HPDE6-E6E7 (cell line): Measurements from ENCODE around the gene PXK.
"Not testable (repeated sequence)": the region's sequence is repeated elsewhere in the genome, so short reads cannot be mapped to it uniquely, and the experiment has no call there.

Experiments used
- DNase-seq: peaks from one replicate; pipeline ENCODE4 v3.0.0; 2011; ENCODE audit warnings: missing footprints; ENCODE audit errors: extremely low spot score

Gene PXK

DNA sequence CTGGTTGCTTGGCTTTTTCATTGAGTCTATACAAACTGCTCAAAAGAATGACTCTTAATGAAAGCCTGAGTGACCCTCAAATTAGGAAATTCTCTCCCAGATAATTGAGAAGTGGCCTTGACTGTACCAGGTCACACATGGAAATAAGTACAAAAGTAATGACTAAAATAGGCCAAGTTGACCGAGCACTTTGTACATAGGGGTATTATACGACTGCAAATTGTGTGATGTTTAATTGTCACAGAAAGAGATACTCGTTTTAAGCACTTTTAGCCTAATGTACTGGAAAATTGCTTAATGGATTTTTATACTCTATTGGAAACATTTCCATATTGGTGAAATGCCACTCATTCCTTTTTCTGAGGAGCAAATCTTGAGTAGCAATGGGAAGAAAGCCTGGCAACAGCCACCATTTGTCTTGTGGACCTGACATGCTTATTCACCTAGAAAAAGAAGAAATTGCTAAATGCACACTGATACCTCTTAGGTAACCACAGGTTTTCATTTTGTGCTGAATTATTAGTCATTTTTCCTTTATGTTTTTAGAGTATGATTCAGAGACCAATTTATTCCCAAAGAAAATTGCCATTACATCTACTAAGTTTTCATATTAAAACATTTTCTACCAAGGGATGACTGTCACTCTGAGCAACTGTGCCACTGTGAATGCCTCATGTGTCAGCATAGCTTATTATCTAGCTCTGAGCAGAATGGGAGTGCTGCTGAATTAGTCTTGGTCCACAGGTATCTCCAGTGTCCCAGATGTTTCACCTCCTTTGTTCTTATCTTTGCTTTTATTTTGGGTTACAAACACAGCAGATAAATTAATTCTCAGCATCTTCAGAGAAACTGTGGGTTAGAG, 8.9 kb upstream of the PXK start:
- DNase-seq: no peak

DNA sequence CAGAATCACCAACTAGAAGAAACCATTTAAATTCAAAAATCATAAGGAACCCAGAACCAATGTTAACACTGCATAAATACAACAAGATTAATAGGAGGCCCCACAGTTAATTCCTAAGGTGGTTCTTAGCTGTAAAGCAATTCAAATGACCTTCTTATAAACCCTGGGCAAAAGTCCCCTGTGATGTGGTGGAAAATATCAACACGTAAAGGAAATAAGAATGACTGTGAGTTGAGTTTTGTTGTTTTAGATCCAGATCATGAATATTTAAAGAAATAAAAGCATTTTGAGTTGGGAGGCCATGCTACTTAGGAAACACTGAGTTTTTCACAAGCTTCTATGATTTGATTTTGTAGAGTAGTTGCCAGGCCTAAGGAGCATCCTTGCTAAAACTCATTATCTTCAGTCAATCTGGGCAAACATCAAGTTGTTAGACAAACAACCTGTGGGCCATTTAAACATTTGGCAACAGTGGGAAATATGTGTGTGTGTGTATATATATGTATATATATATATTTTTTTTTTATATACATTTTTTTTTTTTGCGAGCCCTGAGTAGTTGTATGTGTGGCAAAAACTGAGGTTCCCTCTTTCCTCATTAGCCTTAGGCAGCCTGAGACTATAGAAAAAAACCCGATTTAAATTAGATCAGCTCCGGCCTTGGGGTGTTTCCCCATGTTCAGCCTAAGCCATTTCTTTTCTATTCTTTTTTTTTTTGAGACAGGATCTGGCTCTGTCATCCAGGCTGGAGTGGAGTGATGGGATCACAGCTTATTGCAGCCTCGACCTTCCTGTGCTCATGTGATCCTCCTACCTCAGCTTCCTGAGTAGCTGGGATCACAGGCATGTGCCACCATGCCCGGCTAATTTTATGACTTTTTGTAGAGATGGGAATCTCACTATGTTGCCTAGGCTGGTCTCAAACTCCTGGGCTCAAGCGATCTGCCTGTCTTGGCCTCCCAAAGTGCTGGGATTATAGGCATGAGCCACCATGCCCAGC, 8.0 kb upstream of the PXK start:
- DNase-seq: no peak

- DNase-seq: no peak
Measured at GRCh38 chr3:58325525-58325992, 7.1 kb upstream of the PXK start.

DNA sequence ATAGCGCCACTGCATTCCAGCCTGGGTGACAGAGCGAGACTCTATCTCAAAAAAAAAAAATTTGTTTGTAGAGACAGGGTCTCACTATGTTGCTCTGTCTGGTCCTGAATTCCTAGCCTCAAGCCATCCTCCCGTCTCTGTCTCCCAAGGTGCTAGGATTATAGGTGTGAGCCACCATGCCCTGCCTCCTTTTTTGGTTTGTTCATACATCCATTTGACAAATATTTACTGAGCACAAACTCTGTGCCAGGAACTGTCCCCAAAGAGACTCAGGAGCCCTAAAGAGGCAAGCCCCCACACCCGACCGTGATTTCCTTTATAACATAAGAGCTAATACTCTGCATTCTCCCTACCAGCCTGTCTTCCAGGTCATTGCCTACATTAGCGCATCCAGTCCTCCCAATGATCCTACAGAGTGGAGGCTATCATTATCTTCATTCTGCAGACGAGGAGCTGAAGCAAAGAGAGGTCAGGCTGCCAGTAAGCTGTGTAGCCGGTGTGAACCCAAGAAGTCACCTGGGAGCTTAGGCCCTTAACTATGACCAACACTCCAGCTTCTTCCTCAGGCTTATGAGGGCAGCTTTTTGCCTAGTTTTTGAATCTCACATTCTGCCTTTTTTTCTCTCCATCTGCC, 6.3 kb upstream of the PXK start:
- no peak for DNase-seq

GRCh38 chr3:58329150-58329921, 3.4 kb upstream of the PXK start:
- DNase-seq: no peak

DNA sequence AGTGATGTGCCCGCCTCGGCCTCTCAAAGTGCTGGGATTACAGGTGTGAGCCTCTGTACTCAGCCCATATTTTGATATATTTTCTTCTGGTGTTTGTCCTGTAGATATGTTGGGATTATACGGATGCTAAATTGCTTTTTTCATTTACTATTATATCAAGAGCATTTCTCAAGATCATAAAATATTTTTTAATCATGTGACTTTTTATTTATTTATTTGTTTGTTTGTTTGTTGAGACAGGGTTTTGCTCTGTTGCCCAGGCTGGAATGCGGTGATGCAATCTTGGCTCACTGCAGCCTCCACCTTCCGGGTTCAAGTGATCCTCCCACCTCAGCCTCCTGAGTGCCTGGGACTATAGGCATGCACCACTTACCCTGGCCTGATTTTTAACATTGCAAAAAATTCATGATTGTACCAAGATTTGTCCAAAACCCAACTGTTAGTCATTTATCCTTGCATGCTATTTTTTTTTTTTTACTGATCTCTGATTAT, 2.7 kb upstream of the PXK start:
- no peak for DNase-seq

GRCh38 chr3:58331593-58332152, 1.0 kb upstream of the PXK start:
- DNase-seq: no peak

DNA sequence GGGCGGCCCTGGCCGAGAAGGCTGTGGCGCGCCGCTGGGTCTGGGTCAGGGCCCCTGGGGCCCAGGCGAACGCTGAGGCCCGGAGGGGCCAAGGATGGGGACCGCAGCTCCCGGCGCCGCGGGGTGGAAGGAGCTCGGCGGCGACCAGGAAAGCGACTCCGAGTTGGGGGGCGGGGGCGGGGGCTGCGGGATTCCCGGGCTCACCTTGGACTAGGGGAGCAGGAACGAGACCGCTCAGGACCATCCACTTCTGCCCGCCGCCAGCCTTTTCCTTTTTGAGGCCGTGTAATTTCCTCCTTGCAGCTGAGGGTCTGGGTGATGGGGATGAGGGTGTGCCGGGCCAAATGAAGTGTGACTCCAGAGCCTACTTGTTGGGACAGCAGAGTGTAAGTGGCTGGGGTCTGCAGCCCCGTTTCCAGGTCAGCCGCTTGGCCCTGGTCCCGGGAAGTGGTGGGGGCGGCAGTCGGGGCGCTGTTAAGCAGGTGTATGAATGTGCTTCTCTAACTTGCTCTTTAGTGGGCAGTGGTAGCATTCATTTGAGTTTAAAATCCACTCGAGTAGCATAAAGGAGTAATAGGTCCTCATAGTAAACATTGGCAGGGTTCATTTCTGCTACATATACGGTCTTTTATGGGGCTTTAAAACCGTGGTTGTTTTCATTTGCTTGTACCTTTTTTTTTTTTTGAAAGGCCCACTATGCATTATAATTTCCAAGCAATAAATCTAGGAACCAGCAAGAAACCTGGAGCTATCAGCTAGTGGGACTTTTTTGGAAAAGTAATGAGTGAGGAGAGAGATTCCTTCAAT, 717 bp downstream of the PXK start:
- no peak for DNase-seq

DNA sequence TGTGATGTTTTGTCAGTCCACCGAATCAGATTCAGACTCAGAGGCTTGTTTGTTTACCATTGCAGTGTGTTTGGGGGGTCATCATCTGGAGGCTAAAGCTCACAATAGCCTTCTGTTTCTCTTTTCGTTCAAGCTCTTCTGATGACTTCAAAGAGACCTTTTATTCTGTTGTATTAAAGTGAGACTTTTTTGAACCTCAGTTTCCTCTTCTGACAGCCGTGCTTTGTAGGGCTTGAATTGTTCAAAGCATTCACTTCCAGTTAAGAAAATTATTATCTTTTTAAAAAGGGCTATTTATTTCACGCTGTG, 1.3 kb downstream of the PXK start:
- DNase-seq: no peak

- DNase-seq: no peak
Measured at GRCh38 chr3:58334506-58334884, 1.8 kb downstream of the PXK start.

DNA sequence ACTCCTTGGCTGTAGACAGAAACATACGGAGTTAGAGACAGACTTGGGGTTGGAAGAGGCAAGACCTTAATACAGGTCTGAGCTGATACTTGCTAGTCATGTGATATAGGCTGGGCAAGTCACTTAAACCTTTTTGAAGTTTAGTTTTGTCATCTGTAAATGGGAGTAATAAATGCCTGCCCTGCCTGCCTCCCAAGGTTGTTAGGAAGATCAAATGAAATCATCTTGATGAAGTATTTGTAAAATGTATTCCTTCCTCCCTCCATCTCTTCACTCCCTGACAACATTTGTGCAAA, 2.9 kb downstream of the PXK start:
- DNase-seq: no peak

DNA sequence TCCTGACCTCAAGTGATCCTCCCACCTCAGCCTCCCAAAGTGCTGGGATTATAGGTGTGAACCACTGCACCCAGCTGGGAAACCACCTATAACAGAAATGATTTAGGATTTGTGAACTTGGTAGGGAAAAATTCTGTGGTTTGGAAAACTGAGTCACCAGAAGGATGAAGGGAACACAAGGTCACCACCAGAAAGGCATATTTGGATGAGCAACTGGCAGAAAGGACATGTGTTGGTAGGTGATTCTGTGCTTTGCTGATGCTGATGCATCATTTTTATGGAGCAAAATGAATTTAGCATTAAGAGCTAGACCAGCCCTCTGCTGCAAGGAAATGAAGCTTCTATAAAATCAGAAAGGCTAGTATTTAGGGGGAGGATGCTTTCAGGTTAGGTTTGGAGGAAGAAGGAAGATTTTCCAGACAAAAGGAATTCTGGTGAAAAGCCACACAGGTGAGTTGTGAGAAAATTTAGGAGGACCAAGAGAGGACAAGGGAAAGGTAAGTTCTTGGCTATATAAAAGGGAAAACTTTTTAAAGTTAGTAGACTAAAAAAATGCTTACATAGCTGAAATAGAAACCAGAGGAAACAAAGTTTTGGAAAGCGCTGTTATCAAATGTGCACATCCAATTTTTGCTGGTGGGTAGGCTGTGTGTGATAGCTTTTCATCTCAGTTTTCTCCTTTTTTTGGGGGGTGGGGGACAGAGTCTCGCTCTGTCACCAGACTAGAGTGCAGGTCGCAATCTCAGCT, 3.6 kb downstream of the PXK start:
- no peak for DNase-seq

GRCh38 chr3:58337190-58337589, 4.5 kb downstream of the PXK start:
- no peak for DNase-seq

GRCh38 chr3:58339146-58339545, 6.5 kb downstream of the PXK start:
- not testable (repeated sequence) for DNase-seq

- no peak for DNase-seq
Measured at GRCh38 chr3:58340594-58341244, 8.0 kb downstream of the PXK start.

DNA sequence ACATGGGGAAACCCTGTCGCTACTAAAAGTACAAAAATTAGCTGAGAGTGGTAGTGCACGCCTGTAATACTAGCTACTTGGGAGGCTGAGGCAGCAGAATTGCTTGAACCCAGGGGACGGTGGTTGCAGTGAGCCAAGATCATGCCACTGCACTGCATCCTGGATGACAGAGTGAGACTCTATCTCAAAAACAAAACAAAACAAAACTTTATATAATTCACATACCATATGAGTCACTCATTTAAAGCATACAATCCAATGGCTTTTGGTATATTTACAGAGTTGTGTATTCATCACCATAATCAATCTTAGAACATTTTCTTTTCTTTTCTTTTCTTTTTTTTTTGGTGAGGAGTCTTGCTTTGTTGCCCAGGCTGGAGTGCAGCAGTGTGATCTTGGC, 8.7 kb downstream of the PXK start:
- no peak for DNase-seq

DNA sequence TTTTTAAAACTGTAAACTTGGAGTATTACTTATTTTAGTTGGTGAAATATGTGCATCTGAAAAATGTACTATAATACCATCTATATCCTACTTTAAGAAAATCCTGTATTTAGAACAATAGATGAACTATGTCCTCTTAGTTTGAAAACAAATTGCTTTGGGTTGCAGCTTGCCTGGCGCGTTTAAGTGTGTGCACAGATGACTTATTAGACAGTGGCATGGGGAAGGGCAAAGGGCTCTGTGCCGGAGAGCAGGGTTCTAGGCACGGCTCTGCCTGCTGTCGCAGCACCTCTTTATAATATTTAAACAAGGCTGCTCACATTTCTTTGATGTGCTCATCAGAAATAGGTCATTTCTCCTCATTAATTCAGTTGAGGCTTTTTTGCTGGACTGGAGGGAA, 10.0 kb downstream of the PXK start:
- DNase-seq: no peak

DNA sequence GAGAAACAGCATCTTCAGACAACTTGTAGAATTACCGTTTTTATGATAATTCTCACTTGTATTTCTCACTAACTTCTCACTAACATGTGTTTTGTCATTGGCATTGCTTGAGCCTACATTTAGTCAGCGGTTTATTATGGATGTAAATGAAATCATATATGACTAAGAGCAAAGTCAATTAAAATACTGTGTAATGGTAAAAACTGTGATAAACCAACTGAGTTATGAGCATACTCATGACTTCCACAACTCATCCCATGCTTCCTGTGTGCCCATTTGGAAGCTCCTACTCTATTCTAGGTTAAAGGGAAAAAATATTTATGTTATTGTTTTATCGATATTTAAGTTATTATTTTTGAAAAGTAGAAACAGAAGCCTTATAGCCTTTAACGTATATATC, 12.8 kb downstream of the PXK start:
- no peak for DNase-seq

GRCh38 chr3:58346368-58346767, 13.7 kb downstream of the PXK start:
- no peak for DNase-seq
